GM12801 (cell line): Measurements from ENCODE around the gene TRIM17.

Experiments
- CTCF ChIP-seq: IDR thresholded peaks from one replicate; pipeline ENCODE4 v1.5.1; 2011; ENCODE audit warnings: control low read depth; ENCODE audit not compliant: insufficient read length; ENCODE audit errors: extremely low read depth

TRIM17 gene

GRCh38 chr1:228367798-228368791 is 48.6 kb downstream of the TRIM17 start:
- TF ChIP-seq CTCF = no peak

- no peak for TF ChIP-seq CTCF
These were observed 49.6 kb downstream of the TRIM17 start for GRCh38 chr1:228366866-228367741.

GRCh38 chr1:228366062-228366865 is 50.4 kb downstream of the TRIM17 start:
- TF ChIP-seq CTCF = no peak

GRCh38 chr1:228365271-228366061 is 51.2 kb downstream of the TRIM17 start:
- no peak for TF ChIP-seq CTCF

- no peak for TF ChIP-seq CTCF
These were observed 51.9 kb downstream of the TRIM17 start for GRCh38 chr1:228364706-228365213.

GRCh38 chr1:228364068-228364705 is 52.5 kb downstream of the TRIM17 start:
- no peak for TF ChIP-seq CTCF
